SK-N-SH (cell line): ENCODE results near the gene PLCH1. TPM values are rescaled to one million over a fixed set of nuclear protein-coding genes. Genes with fewer than 3 reads are reported as not detected.

Source experiments
- CTCF ChIA-PET: fragments of 300-600, 350-600 bp; formaldehyde crosslinking; extraction: SDS; loops from one replicate; lab custom pipeline; 2021; lab: Yijun Ruan, JAX
- POLR2A ChIA-PET: fragments of 350-600 bp; sonication (Branson Sonifier 250); formaldehyde crosslinking; extraction: SDS; loops from one replicate; lab custom pipeline; 2020; ENCODE audit warnings: antibody characterized with exemption, inconsistent platforms; lab: Yijun Ruan, JAX
- DNase-seq: peaks from one replicate; pipeline ENCODE4 v3.0.0; 2012
- H2AFZ ChIP-seq: fragments of 200-600 bp; sonication (generic); 2 replicates; pipeline ENCODE4 v1.8.1; 2016; ENCODE audit warnings: antibody characterized with exemption, mild to moderate bottlenecking, low read depth
- H3F3A ChIP-seq: fragments of 200-600 bp; sonication (generic); replicated peaks from 2 replicates; pipeline ENCODE3; 2016; ENCODE audit warnings: antibody characterized with exemption, mild to moderate bottlenecking; ENCODE audit not compliant: insufficient read depth
- H3K27ac ChIP-seq, 2 experiments: fragments of 200-500 bp in 1 of 2; fragments of 200-600 bp in 1 of 2; sonication (Bioruptor generic) in 1 of 2; sonication (generic), shearing (Covaris generic) in 1 of 2; 2 replicates each; pipeline versions ENCODE4 v1.5.1 to v1.6.1; 2014 to 2016; ENCODE audit warnings: low read depth in 2 of 2, inconsistent platforms in 1 of 2, low read length in 1 of 2, mild to moderate bottlenecking in 1 of 2, mixed read lengths in 1 of 2
- H3K27me3 ChIP-seq: fragments of 200-600 bp; sonication (generic), shearing (Covaris generic); 2 replicates; pipeline ENCODE4 v1.6.1; 2016; ENCODE audit warnings: mixed run types; ENCODE audit not compliant: insufficient read depth
- H3K36me3 ChIP-seq, 2 experiments: fragments of 200-500 bp in 1 of 2; fragments of 200-600 bp in 1 of 2; sonication (Bioruptor generic) in 1 of 2; sonication (generic) in 1 of 2; replicated peaks in 1 of 2; 2 replicates each; pipeline versions ENCODE3 to v1.5.1; 2014 to 2016; ENCODE audit warnings: low read length in 1 of 2, mild to moderate bottlenecking in 1 of 2; ENCODE audit not compliant: insufficient read depth in 2 of 2, control insufficient read depth in 1 of 2
- H3K4me1 ChIP-seq, 2 experiments: fragments of 200-500 bp in 1 of 2; fragments of 200-600 bp in 1 of 2; sonication (Bioruptor generic) in 1 of 2; sonication (generic), shearing (Covaris generic) in 1 of 2; 2 replicates each; pipeline versions ENCODE4 v1.5.1 to v1.6.1; 2014 to 2016; ENCODE audit warnings: low read depth in 1 of 2, low read length in 1 of 2, mixed run types in 1 of 2; ENCODE audit not compliant: insufficient read depth in 2 of 2, control insufficient read depth in 1 of 2
- H3K4me2 ChIP-seq: fragments of 200-600 bp; sonication (generic), shearing (Covaris generic); 2 replicates; pipeline ENCODE4 v1.6.1; 2017; ENCODE audit warnings: mixed run types
- H3K4me3 ChIP-seq, 2 experiments: fragments of 200-500 bp in 1 of 2; fragments of 200-600 bp in 1 of 2; sonication (Bioruptor generic) in 1 of 2; sonication (generic), shearing (Covaris generic) in 1 of 2; 2 replicates each; pipeline versions ENCODE4 v1.5.1 to v1.8.1; 2014 to 2016; ENCODE audit warnings: low read depth in 2 of 2, inconsistent platforms in 1 of 2, low read length in 1 of 2, mild to moderate bottlenecking in 1 of 2, mixed read lengths in 1 of 2, moderate library complexity in 1 of 2
- H3K79me2 ChIP-seq: fragments of 200-600 bp; sonication (generic); 2 replicates; pipeline ENCODE4 v1.8.1; 2017; ENCODE audit warnings: mild to moderate bottlenecking; ENCODE audit not compliant: insufficient read depth
- H3K9ac ChIP-seq: fragments of 200-600 bp; sonication (generic); 2 replicates; pipeline ENCODE4 v1.6.1; 2017; ENCODE audit warnings: mixed run types
- H3K9me2 ChIP-seq: fragments of 200-600 bp; sonication (generic); 2 replicates; pipeline ENCODE4 v1.6.1; 2017; ENCODE audit warnings: mixed run types
- H3K9me3 ChIP-seq: fragments of 200-600 bp; sonication (generic); 2 replicates; pipeline ENCODE4 v1.6.1; 2017; ENCODE audit warnings: mixed run types, mild to moderate bottlenecking, moderate library complexity
- H4K20me1 ChIP-seq: fragments of 200-600 bp; sonication (generic); 2 replicates; pipeline ENCODE4 v1.6.1; 2017; ENCODE audit warnings: mild to moderate bottlenecking, mixed run types; ENCODE audit not compliant: insufficient read depth
- ELF1 ChIP-seq: IDR thresholded peaks from 2 replicates; pipeline ENCODE4 v1.4.0; 2012
- EZH2phosphoT487 ChIP-seq: fragments of 200-600 bp; sonication (generic); IDR thresholded peaks from 2 replicates; pipeline ENCODE4 v1.6.1; 2017; ENCODE audit warnings: low read depth, mixed run types, mild to moderate bottlenecking, antibody characterized with exemption, moderate library complexity, borderline replicate concordance
- FOSL2 ChIP-seq: IDR thresholded peaks from 2 replicates; pipeline ENCODE4 v1.4.0; 2012; ENCODE audit warnings: low read depth, mild to moderate bottlenecking, moderate library complexity, borderline replicate concordance
- FOXJ3 ChIP-seq: sonication (generic); formaldehyde crosslinking; IDR thresholded peaks from 2 replicates; pipeline ENCODE4 v1.5.1; 2020; ENCODE audit warnings: mild to moderate bottlenecking, missing genetic modification reagents
- GABPA ChIP-seq: IDR thresholded peaks from 2 replicates; pipeline ENCODE4 v1.4.0; 2012; ENCODE audit warnings: low read depth, mild to moderate bottlenecking
- JUND ChIP-seq: IDR thresholded peaks from 2 replicates; pipeline ENCODE4 v1.4.0; 2012
- MEF2A ChIP-seq: IDR thresholded peaks from 2 replicates; pipeline ENCODE4 v1.4.0; 2012; ENCODE audit warnings: low read depth, borderline replicate concordance
- MXI1 ChIP-seq: IDR thresholded peaks from 2 replicates; pipeline ENCODE4 v1.6.1; 2012; ENCODE audit warnings: mild to moderate bottlenecking, low read depth, low read length, improper control_type of control experiment
- NFIC ChIP-seq: IDR thresholded peaks from 2 replicates; pipeline ENCODE4 v1.4.0; 2012; ENCODE audit warnings: borderline replicate concordance
- NRF1 ChIP-seq: IDR thresholded peaks from 2 replicates; pipeline ENCODE4 v1.6.1; 2012; ENCODE audit warnings: low read depth, mild to moderate bottlenecking, low read length
- POLR2AphosphoS5 ChIP-seq: IDR thresholded peaks from 2 replicates; pipeline ENCODE4 v1.6.1; 2012; ENCODE audit warnings: low read depth, low read length
- RCOR1 ChIP-seq: fragments of 150-350 bp; IDR thresholded peaks from 2 replicates; pipeline ENCODE4 v1.6.1; 2017; ENCODE audit warnings: antibody characterized with exemption, low read length
- RFX5 ChIP-seq: IDR thresholded peaks from 2 replicates; pipeline ENCODE4 v1.6.1; 2012; ENCODE audit warnings: mild to moderate bottlenecking, improper control_type of control experiment, low read length
- SIN3A ChIP-seq: IDR thresholded peaks from 2 replicates; pipeline ENCODE4 v1.6.1; 2012; ENCODE audit warnings: low read depth, mild to moderate bottlenecking, low read length, moderate library complexity, borderline replicate concordance
- SMC3 ChIP-seq: IDR thresholded peaks from 2 replicates; pipeline ENCODE4 v1.6.1; 2012; ENCODE audit warnings: low read depth, low read length, improper control_type of control experiment
- TAF1 ChIP-seq: IDR thresholded peaks from 2 replicates; pipeline ENCODE4 v1.6.1; 2012; ENCODE audit warnings: low read depth, mild to moderate bottlenecking, low read length, moderate library complexity, borderline replicate concordance
- TEAD4 ChIP-seq: IDR thresholded peaks from 2 replicates; pipeline ENCODE4 v1.4.0; 2012; ENCODE audit warnings: mild to moderate bottlenecking, borderline replicate concordance; ENCODE audit not compliant: insufficient read depth
- USF2 ChIP-seq: fragments of 150-350 bp; IDR thresholded peaks from 2 replicates; pipeline ENCODE4 v1.6.1; 2017; ENCODE audit warnings: antibody characterized with exemption, low read length, low read depth, borderline replicate concordance
- YY1 ChIP-seq: IDR thresholded peaks from 2 replicates; pipeline ENCODE4 v1.4.0; 2012; ENCODE audit warnings: low read depth, mild to moderate bottlenecking
- WGBS: methylation state at CpG from one replicate; pipeline ENCODE4 v1.1.6; 2017; ENCODE audit warnings: low lambda C conversion rate; 5-methylcytosine and 5-hydroxymethylcytosine counted together
- polyA plus RNA-seq, 3 experiments: library from polyadenylated mRNA; depleted of rRNA; stranded (reverse); fragments of >200 nt; gene quantifications; 2 replicates each; pipeline ENCODE4 v1.2.3, GENCODE V29; 2012
- TF ChIP-seq, protein P1 (sequence below): IDR thresholded peaks from 2 replicates; pipeline ENCODE4 v1.4.0; 2012; ENCODE audit warnings: low read depth, borderline replicate concordance
- TF ChIP-seq, protein P2 (sequence below): IDR thresholded peaks from 2 replicates; pipeline ENCODE4; 2012

Gene PLCH1
- polyA plus RNA-seq, 1 of the 3 experiments (the other 2 are of a cell fraction): 0.26 TPM

DNA sequence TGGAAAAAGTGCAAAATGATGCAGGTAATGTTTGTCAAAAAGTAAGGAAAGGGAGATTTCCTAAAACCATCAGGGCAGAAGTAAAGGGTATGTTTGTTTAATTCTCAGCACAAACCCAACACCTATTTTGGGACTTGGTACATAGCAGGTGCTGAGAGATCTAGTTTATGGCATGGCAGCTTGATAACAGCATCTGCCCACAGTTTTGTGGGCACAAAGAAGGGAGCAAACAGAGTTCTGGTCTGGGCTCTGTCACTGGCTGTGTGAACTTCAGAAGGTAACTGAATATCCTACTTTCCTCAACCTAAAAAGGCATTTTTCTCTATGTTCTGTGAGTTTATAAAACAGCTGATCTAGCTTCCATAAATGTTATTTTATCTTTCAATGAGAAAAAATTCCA, 141.6 kb downstream of the PLCH1 start:
- Histone ChIP-seq H3K36me3 (no peaks in the 10 kb centered on the region), H3K9ac (no peak overlapping the region), H3K27me3 (no peaks in the 10 kb centered on the region)
- TF ChIP-seq SIN3A (no peak), ELF1 (no peak), YY1 (no peak), FOSL2 (no peak), NRF1 (no peak), NFIC (no peak), TEAD4 (no peak), EZH2phosphoT487 (no peak), MXI1 (no peak), POLR2AphosphoS5 (no peak), SMC3 (no peak), USF2 (no peak), FOXJ3 (CRISPR knock-in tag) (no peak), TAF1 (no peak), RCOR1 (no peak), MEF2A (no peak), JUND (no peak)
- TF ChIP-seq, protein P1, sequence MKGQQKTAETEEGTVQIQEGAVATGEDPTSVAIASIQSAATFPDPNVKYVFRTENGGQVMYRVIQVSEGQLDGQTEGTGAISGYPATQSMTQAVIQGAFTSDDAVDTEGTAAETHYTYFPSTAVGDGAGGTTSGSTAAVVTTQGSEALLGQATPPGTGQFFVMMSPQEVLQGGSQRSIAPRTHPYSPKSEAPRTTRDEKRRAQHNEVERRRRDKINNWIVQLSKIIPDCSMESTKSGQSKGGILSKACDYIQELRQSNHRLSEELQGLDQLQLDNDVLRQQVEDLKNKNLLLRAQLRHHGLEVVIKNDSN: no peak
- TF ChIP-seq, protein P2, sequence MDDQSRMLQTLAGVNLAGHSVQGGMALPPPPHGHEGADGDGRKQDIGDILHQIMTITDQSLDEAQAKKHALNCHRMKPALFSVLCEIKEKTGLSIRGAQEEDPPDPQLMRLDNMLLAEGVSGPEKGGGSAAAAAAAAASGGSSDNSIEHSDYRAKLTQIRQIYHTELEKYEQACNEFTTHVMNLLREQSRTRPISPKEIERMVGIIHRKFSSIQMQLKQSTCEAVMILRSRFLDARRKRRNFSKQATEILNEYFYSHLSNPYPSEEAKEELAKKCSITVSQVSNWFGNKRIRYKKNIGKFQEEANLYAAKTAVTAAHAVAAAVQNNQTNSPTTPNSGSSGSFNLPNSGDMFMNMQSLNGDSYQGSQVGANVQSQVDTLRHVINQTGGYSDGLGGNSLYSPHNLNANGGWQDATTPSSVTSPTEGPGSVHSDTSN: no peak
- TF ChIP-seq, all 33 proteins: peak for 0
- no peak overlapping the region for H3K27ac ChIP-seq
- no peak overlapping the region for H3K4me2 ChIP-seq
- H4K20me1 ChIP-seq: no peaks in the 10 kb centered on the region
- H3K4me1 ChIP-seq: peaks cover 0 to 6% of the 10 kb centered on the region in 2 experiments; a peak in 1 of 4 replicates
- no peaks in the 10 kb centered on the region for H3F3A ChIP-seq
- CTCF ChIA-PET: no interaction called here
- POLR2A ChIA-PET: no interaction called here
- no peak overlapping the region for H2AFZ ChIP-seq
- no peaks in the 10 kb centered on the region for H3K9me2 ChIP-seq
- no peak for DNase-seq
- H3K79me2 ChIP-seq: no peaks in the 10 kb centered on the region
- H3K9me3 ChIP-seq: no peaks in the 10 kb centered on the region
- H3K4me3 ChIP-seq: no peak overlapping the region

DNA sequence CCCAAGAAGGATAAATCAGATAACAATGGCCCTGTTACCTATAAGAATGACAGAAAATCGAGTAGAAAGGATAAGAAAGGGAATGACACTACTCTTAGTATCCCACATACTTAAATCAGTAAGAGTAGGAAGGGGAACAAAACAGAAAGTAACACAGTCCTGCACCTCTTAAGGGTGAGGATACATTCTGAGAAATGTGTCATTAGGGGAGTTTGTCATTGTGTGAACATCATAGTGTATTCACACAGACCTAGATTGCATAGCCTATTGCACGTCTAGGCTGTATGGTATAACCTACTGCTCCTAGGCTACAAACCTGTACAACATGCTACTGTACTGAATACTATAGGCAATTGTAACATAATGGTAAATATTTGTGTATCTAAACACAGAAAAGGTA, 142.6 kb downstream of the PLCH1 start:
- no peak overlapping the region for H3K4me3 ChIP-seq
- no peak overlapping the region for H3K27ac ChIP-seq
- no peaks in the 10 kb centered on the region for H3K9me2 ChIP-seq
- peaks cover 0 to 6% of the 10 kb centered on the region in 2 experiments; a peak in 1 of 4 replicates for H3K4me1 ChIP-seq
- no peak overlapping the region for H3K9ac ChIP-seq
- H3F3A ChIP-seq: no peaks in the 10 kb centered on the region
- no peak for TF ChIP-seq RCOR1
- no peak for TF ChIP-seq NRF1
- no peak for TF ChIP-seq MXI1
- TF ChIP-seq GABPA: no peak
- TF ChIP-seq, protein P2: no peak
- no peak for TF ChIP-seq ELF1
- no peak for TF ChIP-seq FOSL2
- no peak for TF ChIP-seq RFX5
- no peak for TF ChIP-seq SIN3A
- POLR2A ChIA-PET: no interaction called here
- H3K4me2 ChIP-seq: no peak overlapping the region
- H2AFZ ChIP-seq: no peak overlapping the region
- no peaks in the 10 kb centered on the region for H4K20me1 ChIP-seq
- no peaks in the 10 kb centered on the region for H3K36me3 ChIP-seq
- DNase-seq: no peak
- WGBS: 18% methylated on average over 2 of the region's 2 CpGs
- H3K27me3 ChIP-seq: no peaks in the 10 kb centered on the region
- no peaks in the 10 kb centered on the region for H3K79me2 ChIP-seq
- no peaks in the 10 kb centered on the region for H3K9me3 ChIP-seq
- CTCF ChIA-PET: no interaction called here
